Measurements from ENCODE around the gene LDLRAD3. TPM values are rescaled to one million over a fixed set of nuclear protein-coding genes. Genes with fewer than 3 reads are reported as not detected.
A peak's percentile ranks its signal among the peaks of the same experiment; 100 is the strongest.

LDLRAD3 gene
- total RNA-seq, 1 experiment from 2014 or later, result 38.8 TPM

GRCh38 chr11:36077368-36077767 is 133.5 kb downstream of the LDLRAD3 start:
- Histone ChIP-seq H3K27ac (no peak overlapping the region), H3K27me3 (no peaks in the 10 kb centered on the region), H3K4me1 (peaks cover 22% of the 10 kb centered on the region), H3K36me3 (peaks cover 12% of the 10 kb centered on the region), H3K9me3 (replicated peaks) (0 out of 2 replicates have a peak, but pooled peaks cover under 1% of the 10 kb centered on the region), H3K4me3 (no peak overlapping the region)
- DNase-seq, result no peak

- DNase-seq, result no peak
- Histone ChIP-seq H3K4me3 (no peak overlapping the region), H3K27me3 (no peaks in the 10 kb centered on the region), H3K27ac (no peak overlapping the region), H3K36me3 (peaks cover 19% of the 10 kb centered on the region), H3K4me1 (peaks cover 15% of the 10 kb centered on the region), H3K9me3 (replicated peaks) (0 out of 2 replicates have a peak, but pooled peaks cover 3% of the 10 kb centered on the region)
Observed at GRCh38 chr11:36077886-36078685, 134.2 kb downstream of the LDLRAD3 start.

- Histone ChIP-seq H3K4me3 (no peak overlapping the region), H3K27ac (no peak overlapping the region), H3K9me3 (replicated peaks) (0 out of 2 replicates have a peak, but pooled peaks cover 3% of the 10 kb centered on the region), H3K4me1 (peaks cover 14% of the 10 kb centered on the region), H3K27me3 (no peaks in the 10 kb centered on the region), H3K36me3 (peaks cover 25% of the 10 kb centered on the region)
- no peak for DNase-seq
Observed at GRCh38 chr11:36078686-36079055, 134.8 kb downstream of the LDLRAD3 start.

GRCh38 chr11:36079878-36080675 is 136.2 kb downstream of the LDLRAD3 start:
- Histone ChIP-seq H3K4me3 (no peak overlapping the region), H3K36me3 (peaks cover 39% of the 10 kb centered on the region), H3K9me3 (replicated peaks) (peaks cover 9% of the 10 kb centered on the region; the same call in 1 of the 2 replicates), H3K27ac (no peak overlapping the region), H3K27me3 (no peaks in the 10 kb centered on the region), H3K4me1 (peaks cover 4% of the 10 kb centered on the region; the same call in 1 of the 2 replicates)
- no peak for DNase-seq

- Histone ChIP-seq H3K4me1 (no peaks in the 10 kb centered on the region), H3K36me3 (peaks cover 48% of the 10 kb centered on the region), H3K9me3 (replicated peaks) (peaks cover 9% of the 10 kb centered on the region; the same call in 1 of the 2 replicates), H3K4me3 (no peak overlapping the region), H3K27ac (no peak overlapping the region), H3K27me3 (no peaks in the 10 kb centered on the region)
- no peak for DNase-seq
Observed at GRCh38 chr11:36081274-36081945, 137.5 kb downstream of the LDLRAD3 start.

GRCh38 chr11:36086366-36086765 is 142.5 kb downstream of the LDLRAD3 start:
- Histone ChIP-seq H3K27me3 (no peaks in the 10 kb centered on the region), H3K9me3 (replicated peaks) (peaks cover 9% of the 10 kb centered on the region; the same call in 1 of the 2 replicates), H3K36me3 (peaks cover 54% of the 10 kb centered on the region), H3K27ac (no peak overlapping the region), H3K4me3 (no peak overlapping the region), H3K4me1 (peaks cover 10% of the 10 kb centered on the region; the same call in 1 of the 2 replicates)
- DNase-seq, result no peak

GRCh38 chr11:36088266-36088972 is 144.6 kb downstream of the LDLRAD3 start:
- DNase-seq, result no peak
- peaks cover 6% of the 10 kb centered on the region; the same call in 1 of the 2 replicates for H3K9me3 ChIP-seq (replicated peaks)
- H3K4me1 ChIP-seq, result peaks cover 24% of the 10 kb centered on the region
- H3K27ac ChIP-seq, result no peak overlapping the region
- H3K36me3 ChIP-seq, result peaks cover 37% of the 10 kb centered on the region
- H3K27me3 ChIP-seq, result no peaks in the 10 kb centered on the region
- H3K4me3 ChIP-seq, result no peak overlapping the region

- DNase-seq, result no peak
- H3K27me3 ChIP-seq, result no peaks in the 10 kb centered on the region
- no peak overlapping the region for H3K27ac ChIP-seq
- H3K36me3 ChIP-seq, result peaks cover 32% of the 10 kb centered on the region
- peaks cover 24% of the 10 kb centered on the region for H3K4me1 ChIP-seq
- no peak overlapping the region for H3K4me3 ChIP-seq
- peaks cover 10% of the 10 kb centered on the region; the same call in 1 of the 2 replicates for H3K9me3 ChIP-seq (replicated peaks)
Observed at GRCh38 chr11:36089920-36090319, 146.1 kb downstream of the LDLRAD3 start.

- H3K27me3 ChIP-seq, result no peaks in the 10 kb centered on the region
- H3K4me3 ChIP-seq, result no peak overlapping the region
- H3K9me3 ChIP-seq (replicated peaks), result peaks cover 8% of the 10 kb centered on the region; the same call in 1 of the 2 replicates
- DNase-seq, result peak in 1 of 2 experiments; percentile 34
- H3K27ac ChIP-seq, result no peak overlapping the region
- peaks cover 24% of the 10 kb centered on the region for H3K4me1 ChIP-seq
- peaks cover 32% of the 10 kb centered on the region for H3K36me3 ChIP-seq
Observed at GRCh38 chr11:36090356-36091109, 146.7 kb downstream of the LDLRAD3 start.

GRCh38 chr11:36091256-36091811 is 147.5 kb downstream of the LDLRAD3 start:
- no peaks in the 10 kb centered on the region for H3K27me3 ChIP-seq
- peaks cover 24% of the 10 kb centered on the region for H3K4me1 ChIP-seq
- H3K4me3 ChIP-seq, result no peak overlapping the region
- H3K36me3 ChIP-seq, result peaks cover 32% of the 10 kb centered on the region
- DNase-seq, result peak; percentile 49 to 68
- H3K27ac ChIP-seq, result no peak overlapping the region
- peaks cover 8% of the 10 kb centered on the region; the same call in 1 of the 2 replicates for H3K9me3 ChIP-seq (replicated peaks)

GRCh38 chr11:36092314-36093030 is 148.6 kb downstream of the LDLRAD3 start:
- Histone ChIP-seq H3K36me3 (peaks cover 29% of the 10 kb centered on the region), H3K9me3 (replicated peaks) (peaks cover 8% of the 10 kb centered on the region; the same call in 1 of the 2 replicates), H3K27ac (no peak overlapping the region), H3K27me3 (no peaks in the 10 kb centered on the region), H3K4me1 (peaks cover 24% of the 10 kb centered on the region), H3K4me3 (no peak overlapping the region)
- DNase-seq, result no peak

- H3K27ac ChIP-seq, result no peak overlapping the region
- H3K4me1 ChIP-seq, result peaks cover 34% of the 10 kb centered on the region
- H3K9me3 ChIP-seq (replicated peaks), result peaks cover 8% of the 10 kb centered on the region; the same call in 1 of the 2 replicates
- no peak for DNase-seq
- H3K4me3 ChIP-seq, result no peak overlapping the region
- no peaks in the 10 kb centered on the region for H3K27me3 ChIP-seq
- H3K36me3 ChIP-seq, result peaks cover 29% of the 10 kb centered on the region
Observed at GRCh38 chr11:36093548-36093947, 149.7 kb downstream of the LDLRAD3 start.

- no peak overlapping the region for H3K4me3 ChIP-seq
Observed at GRCh38 chr11:36094164-36094563, 150.3 kb downstream of the LDLRAD3 start.

More at GRCh38 chr11:36094164-36094563, 150.3 kb downstream of the LDLRAD3 start:
- peaks cover 39% of the 10 kb centered on the region for H3K4me1 ChIP-seq
- peaks cover 8% of the 10 kb centered on the region; the same call in 1 of the 2 replicates for H3K9me3 ChIP-seq (replicated peaks)
- H3K27me3 ChIP-seq, result no peaks in the 10 kb centered on the region
- no peak overlapping the region for H3K27ac ChIP-seq
- DNase-seq, result no peak
- H3K36me3 ChIP-seq, result peaks cover 29% of the 10 kb centered on the region

Data from SJCRH30 (cell line).